Panc1 (cell line): Measurements from ENCODE around the gene RBBP8.

Experiments
- POLR2AphosphoS5 ChIP-seq: IDR thresholded peaks from 2 replicates; pipeline ENCODE4 v1.6.1; 2012; ENCODE audit warnings: mild to moderate bottlenecking, low read depth, low read length, moderate library complexity
- SIN3A ChIP-seq: IDR thresholded peaks from 2 replicates; pipeline ENCODE4 v1.6.1; 2012; ENCODE audit warnings: low read depth, mild to moderate bottlenecking, low read length, moderate library complexity, borderline replicate concordance; ENCODE audit not compliant: insufficient read depth
- TF ChIP-seq, protein P1 (sequence below): fragments of 450-650 bp; IDR thresholded peaks from 2 replicates; pipeline ENCODE4 v1.5.1; 2017; ENCODE audit warnings: mild to moderate bottlenecking
- TF ChIP-seq, protein P2 (sequence below), 2 experiments: IDR thresholded peaks; 2 replicates each; pipeline ENCODE4 v1.6.1; 2011 to 2012; ENCODE audit warnings: low read depth in 2 of 2, control low read depth in 1 of 2, low read length in 1 of 2, mild to moderate bottlenecking in 1 of 2, moderate library complexity in 1 of 2; ENCODE audit not compliant: insufficient read depth in 1 of 2

DNA sequence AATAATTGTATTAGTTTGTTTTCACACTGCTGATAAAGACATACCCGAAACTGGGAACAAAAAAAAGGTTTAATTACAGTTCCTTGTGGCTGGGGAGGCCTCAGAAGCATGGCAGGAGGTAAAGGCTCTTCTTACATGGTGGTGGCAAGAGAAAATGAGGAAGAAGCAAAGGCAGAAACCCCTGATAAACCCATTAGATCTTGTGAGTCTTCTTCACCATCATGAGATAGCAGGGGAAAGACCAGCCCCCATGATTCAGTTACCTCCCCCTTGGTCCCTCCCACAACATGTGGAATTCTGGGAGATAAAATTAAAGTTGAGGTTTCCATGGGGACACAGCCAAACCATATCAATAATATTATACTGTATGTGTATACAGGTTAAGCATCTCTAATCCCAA is 128.9 kb downstream of the RBBP8 start:
- TF ChIP-seq, protein P1, sequence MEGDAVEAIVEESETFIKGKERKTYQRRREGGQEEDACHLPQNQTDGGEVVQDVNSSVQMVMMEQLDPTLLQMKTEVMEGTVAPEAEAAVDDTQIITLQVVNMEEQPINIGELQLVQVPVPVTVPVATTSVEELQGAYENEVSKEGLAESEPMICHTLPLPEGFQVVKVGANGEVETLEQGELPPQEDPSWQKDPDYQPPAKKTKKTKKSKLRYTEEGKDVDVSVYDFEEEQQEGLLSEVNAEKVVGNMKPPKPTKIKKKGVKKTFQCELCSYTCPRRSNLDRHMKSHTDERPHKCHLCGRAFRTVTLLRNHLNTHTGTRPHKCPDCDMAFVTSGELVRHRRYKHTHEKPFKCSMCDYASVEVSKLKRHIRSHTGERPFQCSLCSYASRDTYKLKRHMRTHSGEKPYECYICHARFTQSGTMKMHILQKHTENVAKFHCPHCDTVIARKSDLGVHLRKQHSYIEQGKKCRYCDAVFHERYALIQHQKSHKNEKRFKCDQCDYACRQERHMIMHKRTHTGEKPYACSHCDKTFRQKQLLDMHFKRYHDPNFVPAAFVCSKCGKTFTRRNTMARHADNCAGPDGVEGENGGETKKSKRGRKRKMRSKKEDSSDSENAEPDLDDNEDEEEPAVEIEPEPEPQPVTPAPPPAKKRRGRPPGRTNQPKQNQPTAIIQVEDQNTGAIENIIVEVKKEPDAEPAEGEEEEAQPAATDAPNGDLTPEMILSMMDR = no peak
- TF ChIP-seq, protein P2, sequence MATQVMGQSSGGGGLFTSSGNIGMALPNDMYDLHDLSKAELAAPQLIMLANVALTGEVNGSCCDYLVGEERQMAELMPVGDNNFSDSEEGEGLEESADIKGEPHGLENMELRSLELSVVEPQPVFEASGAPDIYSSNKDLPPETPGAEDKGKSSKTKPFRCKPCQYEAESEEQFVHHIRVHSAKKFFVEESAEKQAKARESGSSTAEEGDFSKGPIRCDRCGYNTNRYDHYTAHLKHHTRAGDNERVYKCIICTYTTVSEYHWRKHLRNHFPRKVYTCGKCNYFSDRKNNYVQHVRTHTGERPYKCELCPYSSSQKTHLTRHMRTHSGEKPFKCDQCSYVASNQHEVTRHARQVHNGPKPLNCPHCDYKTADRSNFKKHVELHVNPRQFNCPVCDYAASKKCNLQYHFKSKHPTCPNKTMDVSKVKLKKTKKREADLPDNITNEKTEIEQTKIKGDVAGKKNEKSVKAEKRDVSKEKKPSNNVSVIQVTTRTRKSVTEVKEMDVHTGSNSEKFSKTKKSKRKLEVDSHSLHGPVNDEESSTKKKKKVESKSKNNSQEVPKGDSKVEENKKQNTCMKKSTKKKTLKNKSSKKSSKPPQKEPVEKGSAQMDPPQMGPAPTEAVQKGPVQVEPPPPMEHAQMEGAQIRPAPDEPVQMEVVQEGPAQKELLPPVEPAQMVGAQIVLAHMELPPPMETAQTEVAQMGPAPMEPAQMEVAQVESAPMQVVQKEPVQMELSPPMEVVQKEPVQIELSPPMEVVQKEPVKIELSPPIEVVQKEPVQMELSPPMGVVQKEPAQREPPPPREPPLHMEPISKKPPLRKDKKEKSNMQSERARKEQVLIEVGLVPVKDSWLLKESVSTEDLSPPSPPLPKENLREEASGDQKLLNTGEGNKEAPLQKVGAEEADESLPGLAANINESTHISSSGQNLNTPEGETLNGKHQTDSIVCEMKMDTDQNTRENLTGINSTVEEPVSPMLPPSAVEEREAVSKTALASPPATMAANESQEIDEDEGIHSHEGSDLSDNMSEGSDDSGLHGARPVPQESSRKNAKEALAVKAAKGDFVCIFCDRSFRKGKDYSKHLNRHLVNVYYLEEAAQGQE (IDR thresholded peaks at IDR 0.05; ENCODE audit: insufficient read depth in 1 of 2, low read depth in 2 of 2, low read length in 1 of 2) = no peak
- no peak for TF ChIP-seq SIN3A
- no peak for TF ChIP-seq POLR2AphosphoS5
